DOHH2 (cell line): ENCODE measurements around the gene ACTBL2.
"Not testable (repeated sequence)": the region's sequence is repeated elsewhere in the genome, so short reads cannot be mapped to it uniquely, and the experiment has no call there.

Source experiments
- H3F3A ChIP-seq: fragments of 200-600 bp; sonication (generic), shearing (Covaris generic); 2 replicates; pipeline ENCODE4 v1.6.0; 2016; ENCODE audit warnings: antibody characterized with exemption, mild to moderate bottlenecking; ENCODE audit not compliant: control insufficient read depth, insufficient read depth
- H3K27ac ChIP-seq: fragments of 200-600 bp; sonication (generic); 2 replicates; pipeline ENCODE4 v1.5.1; 2014; ENCODE audit warnings: low read depth, mild to moderate bottlenecking, low read length, moderate library complexity
- H3K27me3 ChIP-seq: fragments of 200-600 bp; sonication (generic); 2 replicates; pipeline ENCODE4 v1.6.1; 2014; ENCODE audit warnings: mild to moderate bottlenecking, low read length, mixed read lengths; ENCODE audit not compliant: control insufficient read depth
- H3K36me3 ChIP-seq: fragments of 200-600 bp; sonication (generic); 2 replicates; pipeline ENCODE4 v1.6.1; 2014; ENCODE audit warnings: mild to moderate bottlenecking, low read length, moderate library complexity, mixed read lengths; ENCODE audit not compliant: control insufficient read depth
- H3K4me1 ChIP-seq: fragments of 200-600 bp; sonication (generic); 2 replicates; pipeline ENCODE4 v1.6.1; 2014; ENCODE audit warnings: mild to moderate bottlenecking, low read length, mixed read lengths; ENCODE audit not compliant: control insufficient read depth
- H3K4me2 ChIP-seq: fragments of 200-600 bp; sonication (generic); 2 replicates; pipeline ENCODE4 v1.6.0; 2014; ENCODE audit warnings: mild to moderate bottlenecking, low read length, moderate library complexity
- H3K4me3 ChIP-seq: fragments of 200-600 bp; sonication (generic); 2 replicates; pipeline ENCODE4 v1.5.1; 2014; ENCODE audit warnings: mild to moderate bottlenecking, low read length, mixed read lengths
- H3K79me2 ChIP-seq: fragments of 200-600 bp; sonication (generic); 2 replicates; pipeline ENCODE4 v1.6.1; 2014; ENCODE audit warnings: mild to moderate bottlenecking, low read length, mixed read lengths; ENCODE audit not compliant: control insufficient read depth
- H3K9me2 ChIP-seq: fragments of 200-600 bp; sonication (generic); replicated peaks from 2 replicates; pipeline ENCODE4 v1.6.1; 2014; ENCODE audit warnings: mild to moderate bottlenecking, low read length, mixed read lengths; ENCODE audit not compliant: control insufficient read depth
- H3K9me3 ChIP-seq: fragments of 200-600 bp; sonication (generic); 2 replicates; pipeline ENCODE4 v1.6.1; 2014; ENCODE audit warnings: antibody characterized with exemption, low read length, mixed read lengths; ENCODE audit not compliant: control insufficient read depth, insufficient read depth
- H4K20me1 ChIP-seq: fragments of 200-600 bp; sonication (generic); 2 replicates; pipeline ENCODE4 v1.6.0; 2014; ENCODE audit warnings: low read depth, mild to moderate bottlenecking, antibody characterized with exemption, low read length, moderate library complexity; ENCODE audit not compliant: control insufficient read depth, insufficient read depth
- EZH2phosphoT487 ChIP-seq: fragments of 200-600 bp; sonication (generic); IDR thresholded peaks from 2 replicates; pipeline ENCODE4 v1.6.1; 2017; ENCODE audit warnings: borderline replicate concordance, mild to moderate bottlenecking, antibody characterized with exemption, low read length, moderate library complexity, mixed read lengths
- TF ChIP-seq, protein P1 (sequence below): fragments of 200-600 bp; sonication (generic); IDR thresholded peaks from one replicate; pipeline ENCODE4 v1.5.1; 2014; ENCODE audit warnings: antibody characterized with exemption, mild to moderate bottlenecking, low read depth, low read length; ENCODE audit not compliant: poor library complexity, severe bottlenecking

Gene ACTBL2

DNA sequence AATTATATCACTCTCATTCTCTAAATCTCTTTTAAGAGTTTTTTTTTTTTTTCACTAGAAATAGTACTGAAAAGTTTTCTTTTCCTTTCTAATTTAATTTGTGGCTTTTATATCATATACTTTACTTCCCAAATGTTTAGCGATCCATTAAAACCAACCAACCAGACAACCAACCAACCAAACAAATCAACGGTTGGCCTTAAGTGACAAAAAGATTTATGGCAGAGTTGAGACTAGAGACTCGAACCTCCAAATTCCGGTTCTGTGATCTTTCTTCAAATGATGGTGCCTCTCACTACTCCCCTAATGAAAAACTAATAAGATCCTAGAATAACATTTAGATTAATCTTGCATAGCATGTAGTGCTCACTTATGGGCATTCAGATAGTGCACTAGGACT is 45.3 kb upstream of the ACTBL2 start:
- Histone ChIP-seq H3K9me3 (no peaks in the 10 kb centered on the region), H3K79me2 (no peaks in the 10 kb centered on the region), H3K4me3 (no peak overlapping the region), H3F3A (no peaks in the 10 kb centered on the region), H3K27me3 (no peaks in the 10 kb centered on the region), H3K9me2 (no peaks in the 10 kb centered on the region), H3K36me3 (no peaks in the 10 kb centered on the region), H3K27ac (no peak overlapping the region), H3K4me2 (no peak overlapping the region), H4K20me1 (no peaks in the 10 kb centered on the region), H3K4me1 (no peaks in the 10 kb centered on the region)
- TF ChIP-seq, protein P1, sequence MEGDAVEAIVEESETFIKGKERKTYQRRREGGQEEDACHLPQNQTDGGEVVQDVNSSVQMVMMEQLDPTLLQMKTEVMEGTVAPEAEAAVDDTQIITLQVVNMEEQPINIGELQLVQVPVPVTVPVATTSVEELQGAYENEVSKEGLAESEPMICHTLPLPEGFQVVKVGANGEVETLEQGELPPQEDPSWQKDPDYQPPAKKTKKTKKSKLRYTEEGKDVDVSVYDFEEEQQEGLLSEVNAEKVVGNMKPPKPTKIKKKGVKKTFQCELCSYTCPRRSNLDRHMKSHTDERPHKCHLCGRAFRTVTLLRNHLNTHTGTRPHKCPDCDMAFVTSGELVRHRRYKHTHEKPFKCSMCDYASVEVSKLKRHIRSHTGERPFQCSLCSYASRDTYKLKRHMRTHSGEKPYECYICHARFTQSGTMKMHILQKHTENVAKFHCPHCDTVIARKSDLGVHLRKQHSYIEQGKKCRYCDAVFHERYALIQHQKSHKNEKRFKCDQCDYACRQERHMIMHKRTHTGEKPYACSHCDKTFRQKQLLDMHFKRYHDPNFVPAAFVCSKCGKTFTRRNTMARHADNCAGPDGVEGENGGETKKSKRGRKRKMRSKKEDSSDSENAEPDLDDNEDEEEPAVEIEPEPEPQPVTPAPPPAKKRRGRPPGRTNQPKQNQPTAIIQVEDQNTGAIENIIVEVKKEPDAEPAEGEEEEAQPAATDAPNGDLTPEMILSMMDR, result no peak
- TF ChIP-seq EZH2phosphoT487, result no peak

DNA sequence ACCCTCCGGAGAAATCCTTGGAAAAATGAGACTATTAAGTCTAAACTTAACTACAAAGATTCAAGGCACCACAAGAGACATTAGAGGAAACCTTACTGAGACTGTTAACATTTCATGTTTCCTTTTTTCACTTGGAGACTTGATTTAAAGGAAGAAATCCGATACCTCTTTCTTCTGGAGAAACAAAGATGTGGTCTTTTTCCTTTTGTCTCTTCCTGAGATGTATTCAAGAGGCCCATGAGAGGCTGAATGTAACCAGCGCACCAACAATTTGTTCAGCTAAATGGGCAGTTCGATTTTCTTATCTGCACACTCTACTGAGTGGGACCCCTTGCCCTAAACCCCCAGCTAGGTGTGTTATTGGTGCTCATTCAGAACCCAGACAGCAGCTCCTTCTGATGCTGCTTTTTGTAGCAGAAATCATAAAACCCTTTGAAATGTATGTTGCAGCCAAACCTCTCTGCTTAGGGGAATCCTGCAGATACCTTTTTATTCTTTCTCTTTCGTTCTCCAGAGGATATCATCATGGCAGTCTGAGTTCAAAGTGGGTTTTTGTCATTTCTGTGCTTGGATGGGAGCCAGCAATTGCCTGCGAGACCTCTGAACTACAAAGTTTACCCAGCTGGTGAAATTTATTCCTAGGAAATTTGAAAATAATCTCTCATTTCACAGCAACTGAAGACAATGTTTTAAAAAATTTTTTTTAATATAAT is 41.9 kb upstream of the ACTBL2 start:
- no peaks in the 10 kb centered on the region for H3F3A ChIP-seq
- H3K36me3 ChIP-seq, result no peaks in the 10 kb centered on the region
- H4K20me1 ChIP-seq, result no peaks in the 10 kb centered on the region
- H3K79me2 ChIP-seq, result no peaks in the 10 kb centered on the region
- no peaks in the 10 kb centered on the region for H3K27me3 ChIP-seq
- no peak overlapping the region for H3K4me3 ChIP-seq
- TF ChIP-seq, protein P1, result no peak
- H3K4me1 ChIP-seq, result no peaks in the 10 kb centered on the region
- H3K27ac ChIP-seq, result no peak overlapping the region
- no peaks in the 10 kb centered on the region for H3K9me2 ChIP-seq
- no peaks in the 10 kb centered on the region for H3K9me3 ChIP-seq
- no peak overlapping the region for H3K4me2 ChIP-seq

DNA sequence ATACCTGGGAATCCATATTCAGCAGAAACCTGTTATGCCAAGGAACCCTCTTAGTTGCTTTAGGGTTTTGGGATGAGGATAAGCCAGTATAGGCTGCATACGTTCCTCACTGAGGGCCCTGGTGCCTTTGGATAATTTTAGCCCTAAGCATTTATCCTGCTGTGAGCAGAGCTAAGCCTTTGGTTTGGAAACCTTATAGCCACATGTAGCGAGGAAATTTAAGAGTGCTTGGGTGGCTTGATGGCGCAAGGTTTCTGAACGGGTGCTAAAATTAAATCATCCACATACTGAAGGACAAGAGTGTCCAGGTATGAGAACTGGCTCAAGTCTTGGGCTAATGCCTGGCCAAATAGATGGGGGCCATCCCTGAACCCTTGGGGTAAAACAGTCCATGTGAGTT is 39.9 kb upstream of the ACTBL2 start:
- not testable (repeated sequence) for H3K4me3 ChIP-seq, H3F3A ChIP-seq, H3K36me3 ChIP-seq, H3K9me2 ChIP-seq, H4K20me1 ChIP-seq, H3K4me1 ChIP-seq, H3K4me2 ChIP-seq, H3K27me3 ChIP-seq, H3K79me2 ChIP-seq, H3K9me3 ChIP-seq, H3K27ac ChIP-seq

DNA sequence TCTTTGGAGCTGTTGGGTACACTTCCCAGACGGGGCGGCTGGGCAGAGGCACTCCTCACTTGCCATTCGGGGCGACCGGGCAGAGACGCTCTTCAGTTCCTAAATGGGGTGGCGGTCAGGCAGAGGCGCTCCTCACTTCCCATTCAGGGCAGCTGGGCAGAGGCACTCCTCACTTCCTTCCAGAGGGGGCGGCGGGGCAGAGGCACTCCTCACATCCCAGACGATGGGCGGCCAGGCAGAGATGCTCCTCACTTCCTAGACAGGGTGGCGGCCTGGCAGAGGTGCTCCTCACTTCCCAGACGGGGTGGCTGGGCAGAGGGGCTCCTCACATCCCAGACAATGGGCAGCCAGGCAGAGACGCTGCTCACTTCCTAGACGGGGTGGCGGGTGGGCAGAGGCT is 35.8 kb upstream of the ACTBL2 start:
- not testable (repeated sequence) for H3K9me3 ChIP-seq, H3K27me3 ChIP-seq, H3K27ac ChIP-seq, H3K4me2 ChIP-seq, H3F3A ChIP-seq, H3K36me3 ChIP-seq, H3K9me2 ChIP-seq, H4K20me1 ChIP-seq, H3K79me2 ChIP-seq, H3K4me1 ChIP-seq, H3K4me3 ChIP-seq
